GM12864 (cell line): Measurements from ENCODE around the gene ERC2.

ENCODE experiments used
- DNase-seq: peaks from one replicate; pipeline ENCODE4 v3.0.0-alpha.2; 2011; ENCODE audit warnings: low read depth
- H3K4me3 ChIP-seq: 2 replicates; pipeline ENCODE4 v1.5.1; 2011; ENCODE audit warnings: mild to moderate bottlenecking, low read depth, low read length, control low read depth
- TF ChIP-seq, protein P1 (sequence below): IDR thresholded peaks from 2 replicates; pipeline ENCODE4 v1.5.1; 2011; ENCODE audit warnings: low read depth, mild to moderate bottlenecking, moderate library complexity, low read length, control low read depth, inconsistent platforms; ENCODE audit errors: missing control alignments

ERC2 gene

DNA sequence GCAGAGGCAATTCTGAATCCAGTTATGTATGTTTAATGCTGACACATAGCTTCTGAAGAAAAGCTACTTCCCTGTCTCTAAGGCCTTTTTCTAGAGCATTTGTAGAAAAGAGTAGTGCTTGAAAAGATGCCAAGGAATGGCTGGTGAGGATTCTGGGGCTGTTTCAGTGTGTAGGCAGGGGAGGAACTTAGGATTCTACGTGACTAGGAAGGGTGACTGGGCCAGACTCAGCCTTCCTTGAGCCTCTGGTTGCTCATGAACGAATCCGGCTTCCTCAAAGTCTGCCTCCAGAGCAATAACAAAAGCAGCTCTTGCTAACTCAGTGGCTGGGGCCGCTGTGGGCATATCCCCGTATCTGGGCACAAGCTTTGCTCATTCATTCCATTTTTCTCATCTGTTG, 876.4 kb downstream of the ERC2 start:
- no peak overlapping the region for H3K4me3 ChIP-seq
- TF ChIP-seq, protein P1, sequence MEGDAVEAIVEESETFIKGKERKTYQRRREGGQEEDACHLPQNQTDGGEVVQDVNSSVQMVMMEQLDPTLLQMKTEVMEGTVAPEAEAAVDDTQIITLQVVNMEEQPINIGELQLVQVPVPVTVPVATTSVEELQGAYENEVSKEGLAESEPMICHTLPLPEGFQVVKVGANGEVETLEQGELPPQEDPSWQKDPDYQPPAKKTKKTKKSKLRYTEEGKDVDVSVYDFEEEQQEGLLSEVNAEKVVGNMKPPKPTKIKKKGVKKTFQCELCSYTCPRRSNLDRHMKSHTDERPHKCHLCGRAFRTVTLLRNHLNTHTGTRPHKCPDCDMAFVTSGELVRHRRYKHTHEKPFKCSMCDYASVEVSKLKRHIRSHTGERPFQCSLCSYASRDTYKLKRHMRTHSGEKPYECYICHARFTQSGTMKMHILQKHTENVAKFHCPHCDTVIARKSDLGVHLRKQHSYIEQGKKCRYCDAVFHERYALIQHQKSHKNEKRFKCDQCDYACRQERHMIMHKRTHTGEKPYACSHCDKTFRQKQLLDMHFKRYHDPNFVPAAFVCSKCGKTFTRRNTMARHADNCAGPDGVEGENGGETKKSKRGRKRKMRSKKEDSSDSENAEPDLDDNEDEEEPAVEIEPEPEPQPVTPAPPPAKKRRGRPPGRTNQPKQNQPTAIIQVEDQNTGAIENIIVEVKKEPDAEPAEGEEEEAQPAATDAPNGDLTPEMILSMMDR: no peak
- DNase-seq: no peak

DNA sequence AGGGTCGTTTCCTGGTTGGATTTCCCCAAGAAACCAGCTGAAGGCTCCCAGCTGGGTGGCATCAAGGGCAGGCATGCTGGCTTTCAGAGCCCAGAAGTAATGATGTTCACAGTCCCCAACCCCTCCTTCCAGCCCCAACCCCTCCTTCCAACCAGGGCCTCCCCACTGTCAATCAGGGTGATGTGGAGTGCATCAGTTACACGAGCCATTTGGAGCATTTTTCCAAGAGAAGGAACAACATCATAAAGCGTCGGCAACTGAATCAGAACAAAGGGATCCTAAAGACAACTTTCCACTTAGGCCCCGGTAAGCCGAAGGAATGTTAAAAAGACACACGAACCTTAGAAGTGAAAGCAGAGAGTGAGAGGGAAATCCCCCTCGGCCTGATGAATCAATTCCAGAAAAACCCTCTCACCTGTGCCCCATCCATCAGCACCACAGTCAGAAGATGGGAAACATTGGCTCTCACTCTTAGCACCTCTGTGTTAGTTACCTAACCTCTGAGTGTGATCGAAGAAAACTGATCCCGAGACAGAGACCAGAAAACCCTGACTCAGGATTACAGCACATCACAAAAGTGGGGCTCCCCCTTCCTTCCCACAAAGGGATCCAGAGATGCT, 880.0 kb downstream of the ERC2 start:
- DNase-seq: no peak
- H3K4me3 ChIP-seq: no peak overlapping the region
- TF ChIP-seq, protein P1: no peak

DNA sequence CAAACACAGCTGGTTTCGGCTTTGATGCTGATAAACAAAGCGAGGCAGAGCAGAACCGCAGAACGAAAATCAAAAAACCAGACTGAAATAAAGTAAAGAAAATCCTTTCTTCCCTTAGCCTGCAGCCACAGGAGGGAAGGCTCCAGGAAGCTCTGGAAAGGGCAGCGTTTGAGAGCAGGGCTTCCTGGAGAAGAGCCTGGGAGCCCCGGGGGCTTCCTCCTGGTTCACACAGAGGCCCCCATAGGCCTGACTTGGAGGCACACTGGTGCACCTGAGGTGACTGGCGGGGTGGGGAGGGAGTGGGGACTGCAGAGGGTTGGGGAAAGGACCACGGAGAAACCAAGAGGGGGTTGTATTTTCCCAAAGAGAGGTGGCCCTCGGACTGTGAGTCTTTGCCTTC, 882.4 kb downstream of the ERC2 start:
- no peak overlapping the region for H3K4me3 ChIP-seq
- no peak for DNase-seq
- TF ChIP-seq, protein P1: no peak

DNA sequence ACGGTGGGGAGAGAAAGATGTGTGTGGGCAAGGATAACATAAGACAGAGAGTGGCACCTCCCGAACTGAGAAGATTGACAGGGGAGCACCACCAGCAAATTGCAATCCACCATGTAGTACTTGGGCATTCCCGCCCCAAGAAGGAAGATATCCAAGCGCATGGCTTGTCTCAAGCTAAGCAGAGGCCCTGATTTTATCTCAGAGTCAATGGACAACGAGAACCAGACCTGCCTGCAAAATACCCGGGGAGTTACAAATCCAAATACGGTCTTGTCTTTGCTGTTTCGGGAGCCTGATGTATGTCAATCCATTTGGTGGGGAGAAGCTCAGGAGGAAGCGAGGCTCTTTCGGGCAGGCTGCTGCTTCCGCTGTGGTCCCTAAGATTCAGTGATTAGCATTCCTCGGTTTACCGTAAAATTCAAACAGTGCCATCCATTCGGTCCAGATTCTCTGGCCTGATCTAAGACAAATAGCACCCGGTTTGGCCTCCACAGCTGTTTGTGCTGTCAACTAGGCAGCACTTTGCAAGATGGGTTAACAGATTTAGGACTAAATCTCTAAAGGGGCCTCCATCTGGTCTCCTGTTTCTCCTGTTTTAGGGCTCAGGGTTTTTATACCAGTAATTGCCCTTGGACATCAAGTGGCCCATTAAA, 883.4 kb downstream of the ERC2 start:
- TF ChIP-seq, protein P1: no peak
- DNase-seq: no peak
- H3K4me3 ChIP-seq: no peak overlapping the region

DNA sequence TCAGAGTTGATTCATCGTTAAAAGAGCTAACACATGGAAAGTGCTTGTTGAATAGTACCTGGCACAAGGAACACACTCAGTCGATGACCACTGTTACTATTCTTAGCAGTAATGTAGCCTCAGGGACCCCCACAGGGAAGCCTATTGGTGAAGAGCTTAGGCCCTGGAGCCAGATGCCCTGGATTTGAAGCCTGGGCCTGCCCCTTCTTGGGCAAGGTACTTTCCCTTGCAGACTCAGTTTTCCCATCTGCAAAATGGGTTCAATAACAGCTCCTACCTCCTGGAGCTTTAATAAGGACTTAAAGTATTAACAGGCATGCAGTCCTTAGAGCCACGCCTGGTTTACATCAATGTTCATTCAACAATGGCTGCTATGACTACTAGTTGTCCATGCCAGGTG, 884.2 kb downstream of the ERC2 start:
- TF ChIP-seq, protein P1: no peak
- DNase-seq: no peak
- H3K4me3 ChIP-seq: no peak overlapping the region

DNA sequence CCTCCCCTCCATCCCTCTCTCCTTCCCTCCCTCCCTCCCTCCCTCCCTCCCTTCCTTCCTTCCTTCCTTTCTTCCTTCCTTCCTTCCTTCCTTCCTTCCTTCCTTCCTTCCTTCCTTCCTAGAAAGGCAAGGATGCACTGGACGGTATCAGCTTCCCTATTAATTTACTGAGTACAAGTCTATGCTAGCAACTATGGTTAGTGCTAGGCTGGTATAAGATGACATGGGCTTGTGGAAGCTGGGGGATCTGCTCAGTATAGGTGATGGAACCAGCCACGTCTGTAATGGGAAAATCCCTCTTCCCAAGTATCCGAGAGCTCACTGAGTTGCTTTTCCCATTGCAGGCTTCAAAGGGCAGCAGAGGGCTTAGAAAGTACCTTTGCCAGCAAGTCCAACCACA, 884.8 kb downstream of the ERC2 start:
- H3K4me3 ChIP-seq: no peak overlapping the region
- no peak for DNase-seq
- TF ChIP-seq, protein P1: no peak

DNA sequence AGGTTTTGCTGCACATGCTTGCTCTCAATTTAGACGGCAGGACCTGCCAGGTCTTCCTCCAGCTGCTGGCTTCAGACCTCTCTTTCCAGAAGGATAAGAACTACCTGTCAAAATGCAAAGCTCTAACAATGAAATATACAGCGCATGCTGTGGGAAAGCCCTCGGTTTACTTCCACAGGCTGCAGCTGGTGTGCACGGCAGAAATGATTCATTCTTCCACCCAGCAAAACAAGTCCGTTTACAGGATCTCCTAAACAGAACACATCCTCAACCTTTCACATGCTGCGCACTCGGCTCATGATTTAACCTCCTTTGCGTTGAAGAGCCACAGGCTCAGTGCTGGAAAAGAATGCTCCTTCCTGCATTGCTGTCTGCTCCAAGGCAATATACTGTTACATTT, 888.8 kb downstream of the ERC2 start:
- DNase-seq: no peak
- TF ChIP-seq, protein P1: no peak
- H3K4me3 ChIP-seq: no peak overlapping the region
